HG03175 (cell line): Measurements from ENCODE around the gene P2RX3.
"Not testable (repeated sequence)": the region's sequence is repeated elsewhere in the genome, so short reads cannot be mapped to it uniquely, and the experiment has no call there.

Source experiments
- ATAC-seq: cut with Tn5 transposase; IDR thresholded peaks from one replicate; pipeline ENCODE4 v1.9.1; 2021; ENCODE audit warnings: mild to moderate bottlenecking, moderate library complexity; ENCODE audit not compliant: unreplicated experiment

The P2RX3 gene

DNA sequence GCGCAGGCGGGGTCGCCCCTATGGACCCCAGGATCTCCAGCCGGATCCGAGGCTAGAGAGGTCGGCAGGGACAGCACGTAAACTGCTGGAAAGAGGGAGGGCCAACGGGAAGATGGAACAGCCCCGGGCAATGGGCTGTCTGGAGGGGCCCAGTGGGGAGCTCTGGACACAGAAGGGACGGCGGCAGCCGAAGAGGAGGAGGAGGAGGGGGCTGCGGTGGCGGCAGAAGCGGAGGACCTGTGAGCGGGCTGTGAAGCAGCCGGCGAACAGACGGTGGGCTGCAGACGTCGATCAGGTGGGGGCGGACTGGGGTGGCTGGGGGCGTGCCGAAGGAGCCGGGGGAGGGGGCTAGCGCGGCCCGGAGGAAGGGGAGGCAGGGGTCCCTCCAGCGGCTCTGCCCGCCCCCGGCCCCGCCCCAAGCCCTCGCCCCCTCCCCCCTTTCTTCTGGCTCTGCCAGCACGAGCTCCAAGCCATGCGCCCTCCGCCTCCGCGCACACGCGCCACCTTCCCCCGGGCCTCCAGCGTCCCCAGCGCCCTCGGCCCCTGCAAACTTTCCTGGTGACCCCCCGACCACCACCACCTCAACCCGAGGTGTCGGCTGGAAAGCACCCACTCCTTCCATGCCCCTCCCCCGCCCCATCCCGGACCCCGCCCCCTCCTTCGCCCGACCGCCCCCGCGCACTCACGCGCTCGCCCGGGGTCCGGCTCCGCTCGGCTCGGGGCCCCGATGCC lies 13.8 kb upstream of the P2RX3 start:
- ATAC-seq = peak; percentile 13

DNA sequence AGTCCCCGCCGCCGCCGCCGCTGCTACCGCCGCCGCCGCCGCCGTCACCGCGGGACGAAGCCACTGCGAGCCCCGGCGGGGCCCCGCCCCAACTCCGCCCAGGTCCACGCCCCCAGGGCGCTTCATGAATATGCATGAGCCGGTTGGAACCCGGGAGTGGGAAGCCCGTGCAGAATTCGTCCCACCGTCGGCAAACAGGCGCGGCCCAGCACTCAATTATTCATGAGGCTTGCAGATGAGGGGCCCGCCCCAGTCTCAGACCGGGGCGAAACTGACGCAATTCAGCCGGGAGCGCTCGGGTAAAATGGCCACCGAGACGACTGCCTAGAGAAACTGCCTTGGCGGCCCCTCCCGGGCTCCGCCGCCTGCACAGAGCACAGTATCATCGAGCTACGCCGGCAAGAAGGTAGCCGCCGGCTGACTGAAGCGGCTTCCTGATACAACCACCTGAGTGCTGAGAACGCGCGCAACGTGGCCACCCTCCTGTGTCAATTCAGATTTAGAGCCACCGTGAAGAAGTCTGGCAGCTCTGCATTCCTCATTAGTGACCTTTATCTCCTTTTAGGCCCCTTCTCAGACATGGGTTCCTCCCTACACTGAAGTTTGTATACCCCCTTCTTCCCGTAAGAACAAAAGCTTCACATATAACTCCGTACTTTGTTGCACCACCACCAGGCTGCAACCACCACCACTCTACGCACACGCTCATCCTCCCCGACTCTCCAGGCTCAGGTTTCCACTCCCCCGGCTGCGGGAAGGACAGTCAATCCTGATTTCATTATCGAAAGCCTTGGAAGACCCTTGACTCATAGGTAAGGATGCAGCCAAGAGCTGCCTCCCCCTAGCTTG lies 13.0 kb upstream of the P2RX3 start, which contains the start of gene TNKS1BP1:
TSS of gene TNKS1BP1 (minus strand) at position 67 of the 849 bp plus-strand sequence. CDS start 3,067 bp downstream, outside the sequence.
- ATAC-seq = peak; percentile 86

DNA sequence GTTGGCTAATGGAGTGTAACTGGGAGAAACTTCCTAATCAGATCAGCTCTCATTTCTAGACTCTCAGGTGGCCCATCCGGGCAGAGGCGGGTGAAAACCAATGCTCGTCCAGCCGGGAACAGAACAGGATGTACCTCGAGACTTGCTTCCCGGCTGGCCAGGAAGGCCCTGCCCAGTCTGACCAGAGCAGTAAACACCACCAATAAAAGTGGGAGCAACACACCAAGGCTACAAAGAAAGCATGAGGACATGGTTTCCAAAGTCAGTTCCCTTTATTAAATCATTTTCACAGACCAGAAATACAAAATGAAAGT lies 12.5 kb upstream of the P2RX3 start:
- no peak for ATAC-seq

DNA sequence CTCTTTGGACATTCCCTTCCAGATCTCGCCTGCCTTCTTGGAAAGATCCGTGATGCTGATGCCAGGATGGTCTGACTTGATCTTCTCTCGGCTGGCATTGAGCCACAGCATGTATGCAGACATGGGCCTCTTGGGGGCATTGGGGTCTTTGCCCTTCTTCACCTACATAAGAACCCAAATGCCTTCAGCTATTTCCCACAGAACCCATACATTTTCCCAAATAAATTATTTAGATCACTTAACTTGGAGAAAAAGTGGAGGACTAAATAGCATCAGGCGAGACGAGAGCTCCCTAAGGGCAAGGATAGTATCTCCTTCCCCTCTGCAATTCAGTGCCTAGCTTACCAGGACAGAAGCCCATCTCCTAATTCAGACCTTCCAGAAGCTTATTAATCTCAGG lies 10.4 kb upstream of the P2RX3 start:
- ATAC-seq = no peak

DNA sequence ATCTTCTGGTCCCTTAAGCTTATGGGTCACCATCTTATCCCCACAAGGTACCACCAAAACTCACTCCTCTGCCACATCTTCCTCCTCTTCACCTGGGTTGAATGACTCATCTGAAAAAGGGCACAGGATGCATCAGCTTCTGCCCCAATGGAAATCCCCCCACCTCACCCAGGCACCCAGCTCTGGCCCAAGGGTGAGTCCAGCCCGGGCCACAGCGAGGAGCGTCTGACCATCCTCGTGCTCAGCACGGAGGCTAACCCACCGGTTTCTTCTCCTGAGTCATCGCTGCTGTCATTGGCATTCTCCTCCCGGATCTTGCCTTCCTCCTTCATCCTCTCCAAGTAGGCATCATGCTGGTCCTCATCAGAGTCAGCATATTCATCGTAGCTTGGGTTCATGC lies 8.1 kb upstream of the P2RX3 start:
- ATAC-seq = no peak

DNA sequence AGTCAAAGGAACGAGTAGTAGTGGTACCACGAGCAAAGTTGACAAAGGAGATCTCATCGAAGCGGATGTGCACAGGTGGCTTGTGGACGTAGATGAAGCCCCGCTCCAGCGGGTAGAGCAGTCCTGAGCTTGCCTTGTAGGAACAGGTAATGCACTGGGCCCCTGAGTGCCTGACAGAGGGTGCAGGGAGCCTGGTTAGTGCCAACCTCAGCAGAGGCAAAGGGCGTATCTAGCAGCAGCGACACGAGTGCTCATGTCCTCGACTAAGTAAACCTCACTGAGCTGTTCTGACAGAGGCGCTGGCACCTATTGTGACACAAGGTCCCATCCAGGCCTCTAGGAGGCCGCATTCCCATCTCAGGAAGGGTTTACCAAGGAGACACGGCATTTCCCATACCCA lies 6.4 kb upstream of the P2RX3 start:
- ATAC-seq = no peak

DNA sequence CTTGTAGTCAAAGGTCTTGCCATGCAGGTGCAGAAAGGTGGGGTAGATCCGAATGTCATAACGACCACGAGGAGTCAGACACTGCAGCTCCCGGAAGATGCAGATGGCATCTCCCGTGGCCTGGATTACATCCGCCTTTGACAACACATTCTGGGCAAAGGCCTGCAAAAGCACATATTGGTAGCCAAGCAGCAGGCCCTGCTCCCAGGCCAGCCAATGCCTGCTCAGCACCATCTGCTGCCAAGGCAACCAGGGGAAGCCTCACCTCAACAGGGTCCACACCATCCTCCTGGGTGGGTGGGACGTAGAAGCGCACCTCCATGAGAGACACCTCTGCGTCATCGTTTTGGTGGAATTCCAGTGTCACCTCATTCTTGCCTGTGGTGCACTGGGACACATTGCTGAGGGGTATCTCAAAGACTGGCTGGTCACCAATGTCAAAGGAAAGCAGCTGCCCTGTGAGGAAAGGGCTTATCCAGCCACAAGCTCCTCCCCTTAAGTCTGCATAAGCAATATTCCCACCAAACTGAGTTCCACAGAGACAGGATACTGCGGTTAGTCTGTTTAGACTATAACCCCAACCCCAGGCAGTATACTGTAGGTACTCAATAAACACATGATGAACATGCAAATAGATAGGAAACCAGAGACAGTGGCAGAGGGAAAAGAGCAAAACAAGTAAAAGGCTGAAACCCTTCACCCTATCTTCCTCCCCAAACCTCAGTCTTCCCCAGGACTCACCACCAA lies 5.3 kb upstream of the P2RX3 start:
- ATAC-seq = no peak

DNA sequence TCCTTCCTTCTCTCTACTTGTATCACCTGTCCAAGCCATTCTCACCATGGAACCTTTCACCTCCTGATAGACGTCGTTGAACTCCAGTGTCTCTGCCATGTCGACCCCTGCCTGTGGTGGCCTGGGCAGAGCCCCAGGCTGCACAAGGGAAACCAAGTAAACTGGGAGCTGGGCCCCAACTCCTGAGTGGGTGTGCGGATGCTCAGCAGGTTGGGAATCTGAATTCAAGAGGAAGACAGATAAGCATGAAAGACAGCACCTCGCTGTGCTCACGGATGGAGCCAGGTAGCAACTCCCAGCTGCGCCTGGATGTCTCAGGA lies 3.2 kb upstream of the P2RX3 start:
- ATAC-seq = no peak

DNA sequence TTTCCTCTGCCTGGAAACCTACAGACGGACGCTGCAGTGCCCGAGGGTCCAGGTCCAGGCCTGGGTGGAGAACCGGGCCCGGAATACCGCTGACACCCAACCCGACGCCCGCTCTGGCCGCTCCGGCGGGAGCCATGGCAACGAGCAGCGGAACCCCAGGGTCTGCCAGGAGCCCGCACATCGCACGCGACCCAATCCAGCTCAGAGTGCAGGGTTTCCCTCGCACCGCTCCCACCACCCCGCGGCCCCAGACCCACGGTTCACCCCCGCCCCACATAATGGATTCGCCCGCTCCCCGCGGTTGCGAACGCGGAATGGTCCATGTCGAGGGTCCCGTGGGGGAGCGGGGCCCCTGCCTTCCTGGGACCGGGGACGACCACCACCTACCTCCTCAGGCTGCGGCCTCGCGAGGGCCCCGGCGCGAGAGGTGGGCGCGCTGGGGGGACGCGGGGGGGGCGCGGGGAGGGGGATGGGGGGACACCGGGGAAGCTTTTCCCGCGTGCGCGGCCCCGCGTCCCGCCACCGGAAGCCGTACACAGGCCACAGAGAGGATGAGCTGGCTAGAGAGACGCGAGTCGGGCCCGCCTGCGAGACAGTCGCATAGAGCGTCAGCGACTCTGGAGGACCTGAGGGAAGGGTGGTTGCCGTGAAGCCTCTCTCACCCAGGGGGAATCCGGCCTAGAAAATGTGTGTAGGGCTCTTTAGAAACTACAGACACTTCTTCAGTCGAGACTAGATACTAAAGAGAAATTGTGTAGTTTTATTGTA lies 2.6 kb upstream of the P2RX3 start, which contains the start of gene SSRP1:
TSS of gene SSRP1 (minus strand) at position 550 of the 768 bp plus-strand sequence. CDS start 771 bp downstream, outside the sequence.
- ATAC-seq = peak; percentile 99

DNA sequence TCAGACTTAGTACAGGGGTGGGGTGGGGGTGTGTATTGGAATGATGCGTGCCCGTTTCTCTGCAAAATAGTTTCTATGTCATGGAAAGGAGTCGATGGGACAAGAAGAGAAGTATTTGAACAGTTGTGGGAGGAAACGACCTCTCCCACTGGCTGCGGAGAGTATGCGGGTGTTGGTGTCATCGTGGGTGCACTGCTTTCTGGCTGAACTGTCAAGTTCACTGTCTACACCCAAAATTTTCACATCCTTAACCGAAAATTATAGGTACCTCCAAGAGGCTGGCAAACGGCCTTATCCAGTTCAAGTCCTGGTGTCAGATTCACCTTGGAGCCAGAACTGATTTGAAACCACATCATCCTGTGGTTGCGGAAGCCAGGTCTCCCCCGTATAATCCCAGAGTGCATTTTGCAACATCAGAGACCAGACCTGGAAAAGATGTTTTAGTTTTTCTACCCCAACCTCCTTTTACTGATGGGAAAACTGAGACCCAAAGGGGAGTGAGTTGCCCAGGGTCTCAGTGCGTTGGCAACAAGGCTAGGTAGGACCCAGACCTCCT lies 2.0 kb upstream of the P2RX3 start:
- no peak for ATAC-seq

DNA sequence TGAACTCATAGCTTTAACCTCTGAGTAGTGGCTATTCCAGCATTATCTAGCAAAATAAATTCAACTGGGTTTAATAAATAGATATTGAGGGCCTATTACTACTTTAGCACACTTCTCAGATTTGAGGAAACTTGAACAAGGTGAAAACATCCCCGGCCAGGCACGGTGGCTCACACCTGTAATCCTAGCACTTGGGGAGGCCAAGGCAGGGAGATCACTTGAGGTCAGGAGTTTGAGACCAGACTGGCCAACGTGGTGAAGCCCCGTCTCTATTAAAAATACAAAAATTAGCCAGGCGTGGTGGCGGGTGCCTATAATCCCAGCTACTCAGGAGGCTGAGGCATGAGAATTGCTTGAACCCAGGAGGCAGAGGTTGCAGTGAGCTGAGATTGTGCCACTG lies 1.3 kb upstream of the P2RX3 start:
- not testable (repeated sequence) for ATAC-seq

DNA sequence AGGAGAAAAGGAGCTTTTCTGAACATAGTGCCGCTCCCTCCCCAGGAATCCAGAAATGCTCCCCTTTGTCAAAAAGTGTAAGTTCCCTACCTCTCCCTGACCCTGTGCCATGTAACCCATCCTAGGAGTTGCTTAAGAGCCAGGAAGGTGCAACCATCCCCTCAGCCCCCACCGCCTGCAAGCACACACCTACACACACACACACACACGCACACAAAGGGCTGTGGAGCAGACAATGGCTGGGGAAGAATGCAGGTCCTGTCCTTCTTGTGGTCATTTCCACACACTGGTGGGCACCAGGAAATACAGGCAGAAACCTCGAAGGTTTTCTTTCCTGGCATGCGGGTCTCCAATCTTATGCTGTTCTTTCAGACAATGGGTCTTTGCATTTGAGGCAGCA lies 1.2 kb downstream of the P2RX3 start:
- no peak for ATAC-seq

DNA sequence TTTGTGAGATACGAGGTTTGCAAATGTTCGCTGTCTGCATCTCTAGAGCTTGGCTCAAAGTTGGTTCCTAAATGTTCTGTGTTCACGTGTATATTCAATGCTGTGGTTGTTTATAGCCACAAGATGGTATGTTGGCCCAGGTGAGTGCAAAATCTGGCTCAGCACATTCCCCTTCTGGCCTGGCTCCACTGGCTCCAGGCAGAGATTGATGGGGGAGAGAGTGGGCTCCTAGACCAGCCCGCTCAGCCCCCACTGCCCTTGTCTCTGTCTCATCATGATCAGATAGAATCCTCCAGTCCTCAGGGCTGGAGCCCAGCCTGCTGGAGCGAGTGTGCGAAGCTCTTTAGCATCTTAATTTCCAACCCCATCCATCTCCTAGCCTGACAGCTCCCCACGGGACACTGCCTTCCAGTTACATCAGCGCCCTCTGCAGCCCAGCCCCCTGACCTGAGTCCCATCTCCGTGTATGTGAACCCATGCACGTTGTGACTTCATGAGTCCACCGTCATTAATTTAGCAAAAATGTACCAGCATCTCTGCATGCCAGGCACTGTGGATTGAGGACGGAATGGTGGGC lies 2.0 kb downstream of the P2RX3 start:
- no peak for ATAC-seq

DNA sequence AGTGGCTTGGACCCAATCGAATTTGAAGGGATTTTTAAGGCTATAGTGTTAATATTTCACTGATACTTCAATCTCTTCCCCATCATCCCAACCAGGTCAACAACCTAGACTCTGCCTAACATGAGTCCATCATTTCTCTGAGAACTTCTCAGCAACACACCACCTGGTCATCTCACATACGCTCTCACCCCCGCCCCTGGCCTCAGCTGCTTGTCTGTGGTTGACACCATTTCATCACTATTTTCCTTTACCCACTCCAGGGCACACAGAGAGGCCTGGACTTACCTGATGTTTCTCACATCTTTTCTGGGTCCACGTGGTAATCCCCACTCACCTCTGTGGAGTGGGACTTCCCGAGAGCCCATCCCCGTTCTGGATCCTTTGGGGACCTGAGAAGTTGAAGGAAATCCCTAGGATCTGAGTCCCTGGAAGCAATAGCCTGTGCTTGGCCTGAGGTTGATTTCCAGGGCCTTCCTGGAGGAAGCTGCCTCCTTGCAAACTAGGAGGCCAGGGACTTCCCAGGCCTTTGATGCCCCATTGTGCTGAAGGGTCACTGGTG lies 3.2 kb downstream of the P2RX3 start:
- ATAC-seq = peak; percentile 47

DNA sequence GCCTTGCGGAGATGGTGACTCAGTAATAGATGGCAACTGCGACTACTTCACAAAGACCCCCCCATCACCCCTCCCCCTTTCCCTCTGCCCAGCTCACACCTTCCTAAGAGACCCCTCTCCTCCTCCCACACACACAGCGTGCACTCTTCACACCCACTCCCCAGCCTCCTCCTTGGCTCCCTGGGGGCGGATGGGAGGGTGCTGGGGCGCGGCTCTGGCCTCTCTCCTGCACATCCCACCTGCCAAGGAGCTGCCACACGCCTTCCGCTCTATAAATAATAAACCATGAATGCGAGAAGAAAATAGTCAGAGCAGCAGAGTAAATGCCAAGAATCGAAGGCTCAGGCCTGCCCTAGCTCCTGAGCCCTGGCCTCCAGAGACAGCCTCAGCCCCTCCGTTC lies 4.5 kb downstream of the P2RX3 start:
- no peak for ATAC-seq

DNA sequence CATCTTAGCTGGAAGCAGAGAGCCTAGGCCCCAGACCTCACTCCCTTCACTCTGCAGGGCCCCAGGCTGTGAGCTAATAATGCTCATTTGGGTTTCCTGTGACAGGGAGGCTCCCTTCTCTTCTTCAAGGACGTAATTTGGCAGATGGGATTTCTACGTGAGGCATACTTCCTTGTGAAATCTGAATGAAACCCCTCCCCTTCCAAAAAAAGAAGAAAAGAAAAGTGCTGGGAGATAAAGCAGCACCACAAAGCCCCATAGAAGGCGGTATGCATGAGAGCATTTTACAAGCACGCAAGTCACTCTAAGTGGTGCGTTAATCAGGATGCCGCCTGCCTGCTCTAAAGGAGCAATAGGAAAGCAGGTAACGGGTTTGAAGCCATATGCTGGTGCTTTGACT lies 5.7 kb downstream of the P2RX3 start:
- ATAC-seq = no peak

DNA sequence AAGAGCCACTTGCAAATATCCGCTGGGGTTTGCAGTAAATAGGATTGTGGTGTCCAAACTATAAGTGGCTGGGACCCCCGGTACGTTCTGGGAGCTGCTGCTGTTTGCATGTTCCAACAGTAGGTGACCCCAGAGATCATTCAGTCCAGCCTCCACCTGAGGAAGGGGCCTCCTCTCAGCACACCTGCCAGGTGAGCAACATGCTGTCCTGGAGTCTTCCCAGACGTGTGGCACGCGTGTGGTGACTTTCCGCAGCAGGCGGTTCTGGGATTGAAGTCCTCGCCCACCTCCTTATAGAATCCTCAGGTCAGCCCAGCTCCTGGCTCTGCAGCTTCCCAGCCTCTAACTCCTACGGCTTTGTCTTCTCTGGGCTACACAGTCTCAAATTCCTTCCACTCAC lies 6.7 kb downstream of the P2RX3 start:
- no peak for ATAC-seq

DNA sequence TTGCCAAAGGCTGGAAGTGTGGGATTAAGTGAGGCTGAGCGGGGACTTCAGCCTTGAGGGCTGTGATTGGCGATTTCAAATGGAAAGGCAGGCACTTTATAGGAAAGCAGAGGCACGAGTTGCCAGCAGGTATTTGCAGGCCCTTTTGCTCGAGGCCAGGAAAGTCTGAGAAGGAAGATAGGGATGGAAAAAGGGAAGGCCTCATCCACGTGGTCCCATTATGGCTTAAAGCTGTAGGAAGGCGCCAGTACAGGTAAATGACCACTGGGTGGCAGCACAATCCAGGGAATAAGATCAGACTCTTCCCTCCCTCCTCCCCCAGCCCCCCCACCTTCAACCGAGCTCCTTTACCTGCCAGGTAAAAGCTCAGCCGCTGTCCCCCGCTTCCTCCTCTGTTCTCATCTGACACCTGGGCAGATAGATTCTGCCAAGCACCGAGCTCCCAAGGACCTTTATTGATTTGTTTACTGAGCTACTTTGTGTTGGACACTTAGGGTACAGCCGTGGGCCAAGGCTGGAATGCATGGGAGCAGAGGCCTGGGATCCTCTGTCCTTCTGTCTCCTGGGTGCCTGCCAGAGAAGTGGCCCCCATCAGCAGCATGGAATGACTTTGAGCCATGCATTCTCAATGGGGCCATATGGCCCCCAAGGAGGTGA lies 7.5 kb downstream of the P2RX3 start:
- peak; percentile 59 for ATAC-seq

DNA sequence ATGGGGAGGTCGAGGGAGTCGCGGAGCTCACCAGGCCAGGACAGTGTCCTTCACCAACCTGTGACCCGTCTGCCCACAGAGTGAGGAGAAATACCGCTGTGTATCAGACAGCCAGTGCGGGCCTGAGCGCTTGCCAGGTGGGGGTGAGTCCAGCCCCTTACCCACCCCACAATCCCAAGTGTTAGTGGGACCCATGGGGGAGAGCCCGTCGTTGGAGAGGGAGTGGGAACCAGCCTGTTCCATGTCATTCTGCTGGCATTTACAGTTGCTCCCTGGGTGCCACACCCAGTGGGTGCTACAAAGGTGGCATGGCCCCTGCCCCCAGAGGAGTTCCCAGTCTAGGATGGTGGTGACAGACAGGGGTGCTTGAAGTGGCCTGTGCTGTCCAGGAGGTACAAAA lies 9.2 kb downstream of the P2RX3 start:
- ATAC-seq = no peak
